Kidney (tissue), 14 donors: ENCODE measurements around the gene PLXNA2. TPM values are rescaled to one million over a fixed set of nuclear protein-coding genes. Genes with fewer than 3 reads are reported as not detected.

Source experiments
- DNase-seq, 5 donors: peaks; one replicate each; pipeline ENCODE4 v3.0.0-alpha.2; 2013 to 2020
- FAIRE-seq: peaks from 2 replicates; lab custom pipeline; 2012; peaks lifted over from hg19 to GRCh38; lab: Jason Lieb, UNC
- H3K27ac ChIP-seq, 2 donors: one replicate each; pipeline ENCODE4 v1.7.0; 2013; ENCODE audit warnings: low read depth in 2 of 2, low read length in 2 of 2, inconsistent platforms in 1 of 2
- H3K27me3 ChIP-seq: one replicate; pipeline ENCODE4 v1.7.1; 2013; ENCODE audit warnings: low read length, inconsistent platforms; ENCODE audit not compliant: control insufficient read depth, insufficient read depth
- H3K36me3 ChIP-seq, 3 donors: one replicate each; pipeline versions ENCODE4 v1.7.0 to v1.7.1; 2013; ENCODE audit warnings: low read length in 3 of 3, control low read depth in 1 of 3, inconsistent platforms in 1 of 3; ENCODE audit not compliant: insufficient read depth in 3 of 3, control insufficient read depth in 2 of 3
- H3K4me1 ChIP-seq, 3 donors: one replicate each; pipeline versions ENCODE4 v1.7.0 to v1.7.1; 2013; ENCODE audit warnings: low read length in 3 of 3, inconsistent platforms in 1 of 3, low read depth in 1 of 3; ENCODE audit not compliant: control insufficient read depth in 2 of 3, insufficient read depth in 2 of 3
- H3K4me3 ChIP-seq, 3 donors: one replicate each; pipeline versions ENCODE4 v1.7.0 to v1.8.1; 2013; ENCODE audit warnings: low read length in 3 of 3, control low read depth in 1 of 3, inconsistent platforms in 1 of 3
- H3K9ac ChIP-seq, 3 donors: one replicate each; pipeline versions ENCODE4 v1.7.0 to v1.7.1; 2013; ENCODE audit warnings: low read length in 3 of 3, control low read depth in 1 of 3, inconsistent platforms in 1 of 3
- H3K9me3 ChIP-seq, 3 donors: one replicate each; pipeline versions ENCODE4 v1.7.0 to v1.7.1; 2013; ENCODE audit warnings: low read length in 3 of 3, control low read depth in 1 of 3, inconsistent platforms in 1 of 3; ENCODE audit not compliant: control insufficient read depth in 2 of 3, insufficient read depth in 1 of 3
- CTCF ChIP-seq: IDR thresholded peaks from 3 replicates; pipeline ENCODE4 v1.5.1; 2012; ENCODE audit warnings: mild to moderate bottlenecking, moderate library complexity, borderline replicate concordance; ENCODE audit not compliant: insufficient read depth; ENCODE audit errors: extremely low read depth
- intact Hi-C: fragments of 100-400 bp; cut with DNase I; formaldehyde crosslinking; loops from one replicate; pipeline ENCODE4 v1.11.1; 2022
- polyA plus RNA-seq: library from polyadenylated mRNA; stranded (reverse); fragments of 350-450 nt; fragmentation: Illumina TruSeq; extraction: RNeasy Lipid Tissue Mini Kit (QIAGEN cat#74804); gene quantifications from one replicate; pipeline ENCODE4 v1.2.3, GENCODE V29; 2014; ENCODE audit warnings: low read depth, low replicate concordance; ENCODE audit not compliant: insufficient read depth
- total RNA-seq: library from RNA; stranded (reverse); fragmentation: NEBNext Ultra II Directional; extraction: Animal tissue kit (Norgen Biotek cat#: 25700); gene quantifications from one replicate; pipeline ENCODE4 v1.2.1, GENCODE V29; 2021
- donor health status: control.
- donor health status: control.
- donor health status: control.
- donor health status: control.
- donor health status: control.
- donor health status: DM: yes; HTN: yes; CAD: no.
- donor health status: Normal renal cell carcinoma (clear cell type).

Gene PLXNA2
- total and polyA plus RNA-seq, 2 donors from 2014 or later, result 2.4 to 27.9 TPM

GRCh38 chr1:208042041-208042615, 202.1 kb downstream of the PLXNA2 start:
- H3K9ac ChIP-seq, result no peak overlapping the region
- TF ChIP-seq CTCF, result no peak
- H3K36me3 ChIP-seq, result peaks cover 2 to 22% (median 9%) of the 10 kb centered on the region in 3 donors
- H3K27me3 ChIP-seq, result no peaks in the 10 kb centered on the region
- DNase-seq (no peak), FAIRE-seq (no peak)
- H3K9me3 ChIP-seq, result no peaks in the 10 kb centered on the region
- no peak overlapping the region for H3K4me3 ChIP-seq
- H3K27ac ChIP-seq, result no peak overlapping the region
- peaks cover 0 to 19% (median 13%) of the 10 kb centered on the region in 3 donors for H3K4me1 ChIP-seq
- intact Hi-C loops, result no loop called here

GRCh38 chr1:208041505-208041904, 202.7 kb downstream of the PLXNA2 start:
- H3K27ac ChIP-seq, result no peak overlapping the region
- no peak overlapping the region for H3K9ac ChIP-seq
- peaks cover 2 to 22% (median 9%) of the 10 kb centered on the region in 3 donors for H3K36me3 ChIP-seq
- peaks cover 0 to 18% (median 12%) of the 10 kb centered on the region in 3 donors for H3K4me1 ChIP-seq
- FAIRE-seq (no peak), DNase-seq (no peak)
- H3K9me3 ChIP-seq, result no peaks in the 10 kb centered on the region
- H3K27me3 ChIP-seq, result no peaks in the 10 kb centered on the region
- no peak for TF ChIP-seq CTCF
- no peak overlapping the region for H3K4me3 ChIP-seq
- intact Hi-C loops, result no loop called here

- intact Hi-C loops, result no loop called here
- Histone ChIP-seq H3K4me3 (no peak overlapping the region), H3K4me1 (peaks cover 0 to 11% (median 6%) of the 10 kb centered on the region in 3 donors)
Measured at GRCh38 chr1:208040821-208041297, 203.3 kb downstream of the PLXNA2 start.

More at GRCh38 chr1:208040821-208041297, 203.3 kb downstream of the PLXNA2 start:
- Histone ChIP-seq H3K36me3 (peaks cover 2 to 22% (median 9%) of the 10 kb centered on the region in 3 donors), H3K27ac (no peak overlapping the region), H3K9me3 (no peaks in the 10 kb centered on the region), H3K9ac (no peak overlapping the region), H3K27me3 (no peaks in the 10 kb centered on the region)
- DNase-seq (no peak), FAIRE-seq (no peak)
- TF ChIP-seq CTCF, result no peak
